ENCODE results near the gene CLSTN1. TPM values are rescaled to one million over a fixed set of nuclear protein-coding genes. Genes with fewer than 3 reads are reported as not detected.

CLSTN1 gene
- total RNA-seq, 1 experiment from 2014 or later, result 100 TPM

- no peaks in the 10 kb centered on the region; a peak in 2 of 5 replicates for H3K9me3 Mint-ChIP-seq
- TF ChIP-seq CTCF (conservative IDR thresholded peaks at IDR 0.05), result no peak
- no peak overlapping the region for H3K27ac ChIP-seq (ENCODE audit: insufficient read length, low read depth, low read length)
These were observed 2.9 kb upstream of the CLSTN1 start for GRCh38 chr1:9826616-9827015.

More at GRCh38 chr1:9826616-9827015, 2.9 kb upstream of the CLSTN1 start:
- Histone ChIP-seq H3K23me2 (ENCODE audit: insufficient read length, low read depth, low read length, poor library complexity, severe bottlenecking) (peaks cover 18% of the 10 kb centered on the region), H4K91ac (ENCODE audit: insufficient read length, low read depth, low read length) (no peak overlapping the region), H3T11ph (ENCODE audit: low read length) (no peak overlapping the region), H4K5ac (ENCODE audit: insufficient read length, low read depth, low read length) (no peak overlapping the region), H2BK15ac (ENCODE audit: low read depth, low read length) (no peak overlapping the region), H3K4ac (ENCODE audit: low read depth, low read length) (no peak overlapping the region), H3K56ac (ENCODE audit: insufficient read length, low read depth, low read length) (no peak overlapping the region), H3K9me3 (ENCODE audit: control insufficient read depth, low read depth, low read length) (no peaks in the 10 kb centered on the region), H2BK5ac (ENCODE audit: insufficient read length, low read length) (no peak overlapping the region), H2BK12ac (ENCODE audit: insufficient read length, low read depth, low read length) (no peak overlapping the region), H3K27me3 (ENCODE audit: insufficient read depth, low read length) (peaks cover 6% of the 10 kb centered on the region; the same call in 1 of the 2 replicates), H3K14ac (ENCODE audit: insufficient read depth, low read length) (no peak overlapping the region), H3K4me2 (ENCODE audit: insufficient read depth, insufficient read length, low read length) (no peak overlapping the region), H4K20me1 (ENCODE audit: control insufficient read depth, insufficient read depth, insufficient read length) (no peaks in the 10 kb centered on the region), H2BK20ac (ENCODE audit: low read depth, low read length, poor library complexity, severe bottlenecking) (no peak overlapping the region), H3K18ac (ENCODE audit: insufficient read length, low read depth, low read length) (no peak overlapping the region), H2AFZ (ENCODE audit: low read length) (no peak overlapping the region), H2AK5ac (ENCODE audit: insufficient read length, low read length) (no peak overlapping the region), H3K9ac (ENCODE audit: extremely low read depth, insufficient read length, low read length) (no peak overlapping the region), H2BK120ac (ENCODE audit: low read depth, low read length, poor library complexity, severe bottlenecking) (no peak overlapping the region), H3K79me2 (ENCODE audit: insufficient read depth, low read length) (peaks cover 4% of the 10 kb centered on the region; the same call in 1 of the 2 replicates), H3K79me1 (ENCODE audit: insufficient read depth, low read depth, low read length, poor library complexity, severe bottlenecking) (no peaks in the 10 kb centered on the region), H3K23ac (ENCODE audit: insufficient read length, low read depth, low read length) (no peak overlapping the region), H3K4me1 (ENCODE audit: insufficient read depth, low read length) (peaks cover 3% of the 10 kb centered on the region; the same call in 1 of the 2 replicates), H4K8ac (replicated peaks; ENCODE audit: insufficient read length, low read depth, low read length) (no peak overlapping the region)
- H3K27ac Mint-ChIP-seq, result no peak overlapping the region
- H3K27me3 Mint-ChIP-seq (ENCODE audit: low read depth), result peaks cover 39% of the 10 kb centered on the region
- no peak for DNase-seq
- H3K4me1 Mint-ChIP-seq, result peaks cover 32 to 37% of the 10 kb centered on the region in 2 experiments
- no peak overlapping the region; a peak in 1 of 5 replicates for H3K4me3 Mint-ChIP-seq
- no CpG with 5 or more reads among the region's 3 CpGs for WGBS (ENCODE audit: extremely low coverage, insufficient read length, low lambda C conversion rate)
- no peaks in the 10 kb centered on the region; a peak in 2 of 7 replicates for H3K36me3 Mint-ChIP-seq (ENCODE audit: insufficient read depth in 1 of 3, low read depth in 3 of 3)
